SK-N-SH (cell line): ENCODE results near the gene RAB25. TPM values are rescaled to one million over a fixed set of nuclear protein-coding genes. Genes with fewer than 3 reads are reported as not detected.

Source experiments
- CTCF ChIA-PET: fragments of 300-600, 350-600 bp; formaldehyde crosslinking; extraction: SDS; loops from one replicate; lab custom pipeline; 2021; lab: Yijun Ruan, JAX
- POLR2A ChIA-PET: fragments of 350-600 bp; sonication (Branson Sonifier 250); formaldehyde crosslinking; extraction: SDS; loops from one replicate; lab custom pipeline; 2020; ENCODE audit warnings: antibody characterized with exemption, inconsistent platforms; lab: Yijun Ruan, JAX
- DNase-seq: peaks from one replicate; pipeline ENCODE4 v3.0.0; 2012
- H2AFZ ChIP-seq: fragments of 200-600 bp; sonication (generic); 2 replicates; pipeline ENCODE4 v1.8.1; 2016; ENCODE audit warnings: antibody characterized with exemption, mild to moderate bottlenecking, low read depth
- H3F3A ChIP-seq: fragments of 200-600 bp; sonication (generic); replicated peaks from 2 replicates; pipeline ENCODE3; 2016; ENCODE audit warnings: antibody characterized with exemption, mild to moderate bottlenecking; ENCODE audit not compliant: insufficient read depth
- H3K27ac ChIP-seq, 2 experiments: fragments of 200-500 bp in 1 of 2; fragments of 200-600 bp in 1 of 2; sonication (Bioruptor generic) in 1 of 2; sonication (generic), shearing (Covaris generic) in 1 of 2; 2 replicates each; pipeline versions ENCODE4 v1.5.1 to v1.6.1; 2014 to 2016; ENCODE audit warnings: low read depth in 2 of 2, inconsistent platforms in 1 of 2, low read length in 1 of 2, mild to moderate bottlenecking in 1 of 2, mixed read lengths in 1 of 2
- H3K27me3 ChIP-seq: fragments of 200-600 bp; sonication (generic), shearing (Covaris generic); 2 replicates; pipeline ENCODE4 v1.6.1; 2016; ENCODE audit warnings: mixed run types; ENCODE audit not compliant: insufficient read depth
- H3K36me3 ChIP-seq, 2 experiments: fragments of 200-500 bp in 1 of 2; fragments of 200-600 bp in 1 of 2; sonication (Bioruptor generic) in 1 of 2; sonication (generic) in 1 of 2; replicated peaks in 1 of 2; 2 replicates each; pipeline versions ENCODE3 to v1.5.1; 2014 to 2016; ENCODE audit warnings: low read length in 1 of 2, mild to moderate bottlenecking in 1 of 2; ENCODE audit not compliant: insufficient read depth in 2 of 2, control insufficient read depth in 1 of 2
- H3K4me1 ChIP-seq, 2 experiments: fragments of 200-500 bp in 1 of 2; fragments of 200-600 bp in 1 of 2; sonication (Bioruptor generic) in 1 of 2; sonication (generic), shearing (Covaris generic) in 1 of 2; 2 replicates each; pipeline versions ENCODE4 v1.5.1 to v1.6.1; 2014 to 2016; ENCODE audit warnings: low read depth in 1 of 2, low read length in 1 of 2, mixed run types in 1 of 2; ENCODE audit not compliant: insufficient read depth in 2 of 2, control insufficient read depth in 1 of 2
- H3K4me2 ChIP-seq: fragments of 200-600 bp; sonication (generic), shearing (Covaris generic); 2 replicates; pipeline ENCODE4 v1.6.1; 2017; ENCODE audit warnings: mixed run types
- H3K4me3 ChIP-seq, 2 experiments: fragments of 200-500 bp in 1 of 2; fragments of 200-600 bp in 1 of 2; sonication (Bioruptor generic) in 1 of 2; sonication (generic), shearing (Covaris generic) in 1 of 2; 2 replicates each; pipeline versions ENCODE4 v1.5.1 to v1.8.1; 2014 to 2016; ENCODE audit warnings: low read depth in 2 of 2, inconsistent platforms in 1 of 2, low read length in 1 of 2, mild to moderate bottlenecking in 1 of 2, mixed read lengths in 1 of 2, moderate library complexity in 1 of 2
- H3K79me2 ChIP-seq: fragments of 200-600 bp; sonication (generic); 2 replicates; pipeline ENCODE4 v1.8.1; 2017; ENCODE audit warnings: mild to moderate bottlenecking; ENCODE audit not compliant: insufficient read depth
- H3K9ac ChIP-seq: fragments of 200-600 bp; sonication (generic); 2 replicates; pipeline ENCODE4 v1.6.1; 2017; ENCODE audit warnings: mixed run types
- H3K9me2 ChIP-seq: fragments of 200-600 bp; sonication (generic); 2 replicates; pipeline ENCODE4 v1.6.1; 2017; ENCODE audit warnings: mixed run types
- H3K9me3 ChIP-seq: fragments of 200-600 bp; sonication (generic); 2 replicates; pipeline ENCODE4 v1.6.1; 2017; ENCODE audit warnings: mixed run types, mild to moderate bottlenecking, moderate library complexity
- H4K20me1 ChIP-seq: fragments of 200-600 bp; sonication (generic); 2 replicates; pipeline ENCODE4 v1.6.1; 2017; ENCODE audit warnings: mild to moderate bottlenecking, mixed run types; ENCODE audit not compliant: insufficient read depth
- EP300 ChIP-seq, 2 experiments: IDR thresholded peaks; 2 replicates each; pipeline versions ENCODE4 v1.4.0 to v1.6.1; 2012; ENCODE audit warnings: borderline replicate concordance in 1 of 2, low read depth in 1 of 2, low read length in 1 of 2
- FOXJ3 ChIP-seq: sonication (generic); formaldehyde crosslinking; IDR thresholded peaks from 2 replicates; pipeline ENCODE4 v1.5.1; 2020; ENCODE audit warnings: mild to moderate bottlenecking, missing genetic modification reagents
- FOXM1 ChIP-seq: IDR thresholded peaks from 2 replicates; pipeline ENCODE4 v1.4.0; 2012; ENCODE audit warnings: low read depth, mild to moderate bottlenecking
- GABPA ChIP-seq: IDR thresholded peaks from 2 replicates; pipeline ENCODE4 v1.4.0; 2012; ENCODE audit warnings: low read depth, mild to moderate bottlenecking
- GATA2 ChIP-seq: sonication (generic); formaldehyde crosslinking; IDR thresholded peaks from 2 replicates; pipeline ENCODE4 v1.5.0; 2020; ENCODE audit warnings: mild to moderate bottlenecking, missing genetic modification reagents
- NRF1 ChIP-seq: IDR thresholded peaks from 2 replicates; pipeline ENCODE4 v1.6.1; 2012; ENCODE audit warnings: low read depth, mild to moderate bottlenecking, low read length
- RAD21 ChIP-seq: IDR thresholded peaks from 2 replicates; pipeline ENCODE4 v1.6.1; 2012; ENCODE audit warnings: mild to moderate bottlenecking, low read length
- RCOR1 ChIP-seq: fragments of 150-350 bp; IDR thresholded peaks from 2 replicates; pipeline ENCODE4 v1.6.1; 2017; ENCODE audit warnings: antibody characterized with exemption, low read length
- REST ChIP-seq: IDR thresholded peaks from 2 replicates; pipeline ENCODE4 v1.6.1; 2012; ENCODE audit warnings: mild to moderate bottlenecking, low read depth, low read length, moderate library complexity
- SIN3A ChIP-seq: IDR thresholded peaks from 2 replicates; pipeline ENCODE4 v1.6.1; 2012; ENCODE audit warnings: low read depth, mild to moderate bottlenecking, low read length, moderate library complexity, borderline replicate concordance
- SMC3 ChIP-seq: IDR thresholded peaks from 2 replicates; pipeline ENCODE4 v1.6.1; 2012; ENCODE audit warnings: low read depth, low read length, improper control_type of control experiment
- TAF1 ChIP-seq: IDR thresholded peaks from 2 replicates; pipeline ENCODE4 v1.6.1; 2012; ENCODE audit warnings: low read depth, mild to moderate bottlenecking, low read length, moderate library complexity, borderline replicate concordance
- TCF12 ChIP-seq: IDR thresholded peaks from 2 replicates; pipeline ENCODE4 v1.4.0; 2012
- TEAD4 ChIP-seq: IDR thresholded peaks from 2 replicates; pipeline ENCODE4 v1.4.0; 2012; ENCODE audit warnings: mild to moderate bottlenecking, borderline replicate concordance; ENCODE audit not compliant: insufficient read depth
- WGBS: methylation state at CpG from one replicate; pipeline ENCODE4 v1.1.6; 2017; ENCODE audit warnings: low lambda C conversion rate; 5-methylcytosine and 5-hydroxymethylcytosine counted together
- polyA plus RNA-seq, 3 experiments: library from polyadenylated mRNA; depleted of rRNA; stranded (reverse); fragments of >200 nt; gene quantifications; 2 replicates each; pipeline ENCODE4 v1.2.3, GENCODE V29; 2012
- TF ChIP-seq, protein P1 (sequence below): fragments of 200-600 bp; sonication (generic); IDR thresholded peaks from 2 replicates; pipeline ENCODE4 v1.6.1; 2017; ENCODE audit warnings: antibody characterized with exemption, mild to moderate bottlenecking, moderate library complexity
- TF ChIP-seq, protein P2 (sequence below): IDR thresholded peaks from 2 replicates; pipeline ENCODE4 v1.4.0; 2012; ENCODE audit warnings: low read depth, borderline replicate concordance

The RAB25 gene
- polyA plus RNA-seq, 1 of the 3 experiments (the other 2 are of a cell fraction) = not detected

GRCh38 chr1:156086256-156086662 lies 25.3 kb downstream of the RAB25 start:
- no peaks in the 10 kb centered on the region for H3K27me3 ChIP-seq
- H3K36me3 ChIP-seq = peaks cover 0 to 3% of the 10 kb centered on the region in 2 experiments
- WGBS = 65% methylated on average over 1 of the region's 1 CpG
- H3K4me3 ChIP-seq = no peak overlapping the region
- no peak overlapping the region for H3K4me2 ChIP-seq
- peaks cover 15 to 17% of the 10 kb centered on the region in 2 experiments; a peak in 3 of 4 replicates for H3K4me1 ChIP-seq
- H3K27ac ChIP-seq = no peak overlapping the region
- TF ChIP-seq SMC3 (no peak), TAF1 (no peak), TCF12 (no peak), GABPA (no peak), RCOR1 (no peak), FOXJ3 (CRISPR knock-in tag) (no peak), NRF1 (no peak), FOXM1 (no peak), REST (no peak), SIN3A (no peak), TEAD4 (no peak), RAD21 (no peak), GATA2 (CRISPR knock-in tag) (no peak), EP300 (IDR thresholded peaks at IDR 0.05; ENCODE audit: borderline replicate concordance in 1 of 2, low read depth in 1 of 2, low read length in 1 of 2) (no peak)
- TF ChIP-seq, protein P1, sequence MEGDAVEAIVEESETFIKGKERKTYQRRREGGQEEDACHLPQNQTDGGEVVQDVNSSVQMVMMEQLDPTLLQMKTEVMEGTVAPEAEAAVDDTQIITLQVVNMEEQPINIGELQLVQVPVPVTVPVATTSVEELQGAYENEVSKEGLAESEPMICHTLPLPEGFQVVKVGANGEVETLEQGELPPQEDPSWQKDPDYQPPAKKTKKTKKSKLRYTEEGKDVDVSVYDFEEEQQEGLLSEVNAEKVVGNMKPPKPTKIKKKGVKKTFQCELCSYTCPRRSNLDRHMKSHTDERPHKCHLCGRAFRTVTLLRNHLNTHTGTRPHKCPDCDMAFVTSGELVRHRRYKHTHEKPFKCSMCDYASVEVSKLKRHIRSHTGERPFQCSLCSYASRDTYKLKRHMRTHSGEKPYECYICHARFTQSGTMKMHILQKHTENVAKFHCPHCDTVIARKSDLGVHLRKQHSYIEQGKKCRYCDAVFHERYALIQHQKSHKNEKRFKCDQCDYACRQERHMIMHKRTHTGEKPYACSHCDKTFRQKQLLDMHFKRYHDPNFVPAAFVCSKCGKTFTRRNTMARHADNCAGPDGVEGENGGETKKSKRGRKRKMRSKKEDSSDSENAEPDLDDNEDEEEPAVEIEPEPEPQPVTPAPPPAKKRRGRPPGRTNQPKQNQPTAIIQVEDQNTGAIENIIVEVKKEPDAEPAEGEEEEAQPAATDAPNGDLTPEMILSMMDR = no peak
- TF ChIP-seq, protein P2, sequence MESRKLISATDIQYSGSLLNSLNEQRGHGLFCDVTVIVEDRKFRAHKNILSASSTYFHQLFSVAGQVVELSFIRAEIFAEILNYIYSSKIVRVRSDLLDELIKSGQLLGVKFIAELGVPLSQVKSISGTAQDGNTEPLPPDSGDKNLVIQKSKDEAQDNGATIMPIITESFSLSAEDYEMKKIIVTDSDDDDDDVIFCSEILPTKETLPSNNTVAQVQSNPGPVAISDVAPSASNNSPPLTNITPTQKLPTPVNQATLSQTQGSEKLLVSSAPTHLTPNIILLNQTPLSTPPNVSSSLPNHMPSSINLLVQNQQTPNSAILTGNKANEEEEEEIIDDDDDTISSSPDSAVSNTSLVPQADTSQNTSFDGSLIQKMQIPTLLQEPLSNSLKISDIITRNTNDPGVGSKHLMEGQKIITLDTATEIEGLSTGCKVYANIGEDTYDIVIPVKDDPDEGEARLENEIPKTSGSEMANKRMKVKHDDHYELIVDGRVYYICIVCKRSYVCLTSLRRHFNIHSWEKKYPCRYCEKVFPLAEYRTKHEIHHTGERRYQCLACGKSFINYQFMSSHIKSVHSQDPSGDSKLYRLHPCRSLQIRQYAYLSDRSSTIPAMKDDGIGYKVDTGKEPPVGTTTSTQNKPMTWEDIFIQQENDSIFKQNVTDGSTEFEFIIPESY = no peak
- H2AFZ ChIP-seq = no peak overlapping the region
- ChIA-PET CTCF (interaction anchor here (29.6 kb wide), 1 partner anchor 45 kb away, joined by 1559 read pairs; the partner anchor contains the start of gene LMNA), POLR2A (no interaction called here)
- H3K9me3 ChIP-seq = no peaks in the 10 kb centered on the region
- H3K9ac ChIP-seq = no peak overlapping the region
- peaks cover 6% of the 10 kb centered on the region; the same call in 1 of the 2 replicates for H4K20me1 ChIP-seq
- H3K9me2 ChIP-seq = no peaks in the 10 kb centered on the region
- no peak for DNase-seq
- H3F3A ChIP-seq = peaks cover 15% of the 10 kb centered on the region
- peaks cover 65% of the 10 kb centered on the region for H3K79me2 ChIP-seq
